Erythroblast (primary cell): ENCODE data around the gene BLM.

Source experiments
- GATA1 ChIP-seq: IDR thresholded peaks from 2 replicates; pipeline ENCODE4 v1.6.1; 2011; ENCODE audit warnings: low read depth, mild to moderate bottlenecking, control low read depth, low read length, moderate library complexity
- POLR2A ChIP-seq: IDR thresholded peaks from 2 replicates; pipeline ENCODE4 v1.6.1; 2011; ENCODE audit warnings: mild to moderate bottlenecking, low read length

DNA sequence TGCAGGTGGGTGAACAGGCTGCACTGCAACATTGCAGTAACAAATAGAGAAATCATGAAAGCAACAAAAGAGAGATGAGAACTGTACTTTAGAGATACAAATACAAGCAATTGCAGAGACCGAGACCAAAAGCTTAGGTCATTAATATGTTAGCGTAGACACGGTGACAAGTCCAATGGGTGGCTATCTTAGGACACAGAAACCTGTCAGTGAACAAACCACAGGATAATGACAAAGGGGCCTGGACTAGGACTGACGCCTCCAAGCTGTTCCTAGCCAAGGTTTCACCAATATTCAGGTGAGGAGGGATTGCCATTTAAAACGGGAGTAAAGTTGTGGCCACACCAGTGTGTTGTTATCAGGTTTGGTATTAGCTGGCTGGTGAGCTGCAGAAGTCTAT, 41.7 kb upstream of the BLM start:
- no peak for TF ChIP-seq POLR2A
- TF ChIP-seq GATA1: no peak
